DND-41 (cell line): ENCODE results near the gene MED31.

Source experiments
- ATAC-seq: fragments of 200-7000 bp; cut with Tn5 transposase; 3 replicates; pipeline ENCODE4 v1.9.1; 2021; ENCODE audit warnings: low read depth; ENCODE audit not compliant: insufficient read depth
- DNase-seq: peaks from one replicate; pipeline ENCODE4 v3.0.0-alpha.2; 2020
- H2AFZ ChIP-seq: 2 replicates; pipeline ENCODE4 v1.6.0; 2012; ENCODE audit warnings: low read depth, low read length
- H3K27ac ChIP-seq: 2 replicates; pipeline ENCODE4 v1.5.1; 2012; ENCODE audit warnings: low read length, inconsistent platforms
- H3K27me3 ChIP-seq: fragments of 200-600 bp; sonication (generic); 2 replicates; pipeline ENCODE4 v1.6.0; 2012; ENCODE audit warnings: low read length, mild to moderate bottlenecking, inconsistent platforms; ENCODE audit not compliant: insufficient read depth, poor library complexity
- H3K36me3 ChIP-seq: 2 replicates; pipeline ENCODE4 v1.5.1; 2012; ENCODE audit warnings: low read length, inconsistent platforms; ENCODE audit not compliant: insufficient read depth
- H3K4me1 ChIP-seq: 2 replicates; pipeline ENCODE4 v1.5.1; 2012; ENCODE audit warnings: mild to moderate bottlenecking, low read length; ENCODE audit not compliant: insufficient read depth
- H3K4me2 ChIP-seq: 2 replicates; pipeline ENCODE4 v1.6.0; 2012; ENCODE audit warnings: mild to moderate bottlenecking, moderate library complexity, low read length, inconsistent platforms; ENCODE audit not compliant: insufficient read depth
- H3K4me3 ChIP-seq, 2 experiments: fragments of 200-600 bp in 1 of 2; shearing (Covaris generic) in 1 of 2; 2 replicates each; pipeline ENCODE4 v1.5.1; 2012 to 2016; ENCODE audit warnings: inconsistent platforms in 2 of 2, low read length in 2 of 2, mild to moderate bottlenecking in 2 of 2, low read depth in 1 of 2, moderate library complexity in 1 of 2
- H3K79me2 ChIP-seq: 2 replicates; pipeline ENCODE4 v1.6.0; 2012; ENCODE audit warnings: low read length, inconsistent platforms; ENCODE audit not compliant: insufficient read depth
- H3K9ac ChIP-seq: 2 replicates; pipeline ENCODE4 v1.6.0; 2012; ENCODE audit warnings: low read depth, mild to moderate bottlenecking, inconsistent platforms, low read length, moderate library complexity
- H3K9me3 ChIP-seq: 2 replicates; pipeline ENCODE4 v1.5.1; 2012; ENCODE audit warnings: low read length, moderate library complexity, mild to moderate bottlenecking, inconsistent platforms; ENCODE audit not compliant: insufficient read depth, severe bottlenecking
- H4K20me1 ChIP-seq: 2 replicates; pipeline ENCODE4 v1.6.0; 2012; ENCODE audit warnings: low read length; ENCODE audit not compliant: insufficient read depth
- EZH2 ChIP-seq: IDR thresholded peaks from 3 replicates; pipeline ENCODE4 v1.6.1; 2012; ENCODE audit warnings: borderline replicate concordance, low read depth, mild to moderate bottlenecking, moderate library complexity, low read length, inconsistent platforms; ENCODE audit not compliant: severe bottlenecking
- TF ChIP-seq, protein P1 (sequence below): IDR thresholded peaks from 2 replicates; pipeline ENCODE4 v1.5.1; 2012; ENCODE audit warnings: borderline replicate concordance, low read length, moderate library complexity, mild to moderate bottlenecking; ENCODE audit not compliant: poor library complexity, severe bottlenecking; ENCODE audit errors: extremely low read depth

Gene MED31

DNA sequence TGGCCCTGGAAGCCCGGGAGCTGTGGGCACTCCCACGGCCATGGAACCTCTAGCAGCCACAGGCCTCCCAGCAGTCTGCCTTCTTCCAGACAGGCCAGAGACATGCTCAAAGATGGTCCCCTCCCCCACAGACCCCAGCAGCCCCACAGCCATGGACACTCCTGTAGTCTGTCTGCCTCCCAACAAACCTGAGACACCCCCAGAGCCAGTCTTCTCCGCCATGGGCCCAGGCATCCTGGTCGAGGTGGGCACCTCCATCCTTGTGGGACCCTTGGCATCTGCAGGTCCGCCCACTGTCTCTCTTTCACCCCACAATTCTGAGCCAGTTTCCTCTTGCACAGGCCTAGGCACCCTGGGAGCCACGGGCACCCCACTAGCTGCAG is 14.0 kb downstream of the MED31 start:
- H2AFZ ChIP-seq = no peak overlapping the region
- peaks cover 27% of the 10 kb centered on the region for H3K4me1 ChIP-seq
- ATAC-seq (no peak), DNase-seq (no peak)
- no peak overlapping the region for H3K9ac ChIP-seq
- H3K27ac ChIP-seq = no peak overlapping the region
- H3K79me2 ChIP-seq = peaks cover 37% of the 10 kb centered on the region
- TF ChIP-seq, protein P1, sequence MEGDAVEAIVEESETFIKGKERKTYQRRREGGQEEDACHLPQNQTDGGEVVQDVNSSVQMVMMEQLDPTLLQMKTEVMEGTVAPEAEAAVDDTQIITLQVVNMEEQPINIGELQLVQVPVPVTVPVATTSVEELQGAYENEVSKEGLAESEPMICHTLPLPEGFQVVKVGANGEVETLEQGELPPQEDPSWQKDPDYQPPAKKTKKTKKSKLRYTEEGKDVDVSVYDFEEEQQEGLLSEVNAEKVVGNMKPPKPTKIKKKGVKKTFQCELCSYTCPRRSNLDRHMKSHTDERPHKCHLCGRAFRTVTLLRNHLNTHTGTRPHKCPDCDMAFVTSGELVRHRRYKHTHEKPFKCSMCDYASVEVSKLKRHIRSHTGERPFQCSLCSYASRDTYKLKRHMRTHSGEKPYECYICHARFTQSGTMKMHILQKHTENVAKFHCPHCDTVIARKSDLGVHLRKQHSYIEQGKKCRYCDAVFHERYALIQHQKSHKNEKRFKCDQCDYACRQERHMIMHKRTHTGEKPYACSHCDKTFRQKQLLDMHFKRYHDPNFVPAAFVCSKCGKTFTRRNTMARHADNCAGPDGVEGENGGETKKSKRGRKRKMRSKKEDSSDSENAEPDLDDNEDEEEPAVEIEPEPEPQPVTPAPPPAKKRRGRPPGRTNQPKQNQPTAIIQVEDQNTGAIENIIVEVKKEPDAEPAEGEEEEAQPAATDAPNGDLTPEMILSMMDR = no peak
- TF ChIP-seq EZH2 = no peak
- peaks cover 22% of the 10 kb centered on the region for H3K36me3 ChIP-seq
- no peak overlapping the region for H3K4me2 ChIP-seq
- peaks cover 12% of the 10 kb centered on the region; the same call in 1 of the 2 replicates for H4K20me1 ChIP-seq
- no peaks in the 10 kb centered on the region for H3K27me3 ChIP-seq
- no peaks in the 10 kb centered on the region for H3K9me3 ChIP-seq
- H3K4me3 ChIP-seq = no peak overlapping the region

DNA sequence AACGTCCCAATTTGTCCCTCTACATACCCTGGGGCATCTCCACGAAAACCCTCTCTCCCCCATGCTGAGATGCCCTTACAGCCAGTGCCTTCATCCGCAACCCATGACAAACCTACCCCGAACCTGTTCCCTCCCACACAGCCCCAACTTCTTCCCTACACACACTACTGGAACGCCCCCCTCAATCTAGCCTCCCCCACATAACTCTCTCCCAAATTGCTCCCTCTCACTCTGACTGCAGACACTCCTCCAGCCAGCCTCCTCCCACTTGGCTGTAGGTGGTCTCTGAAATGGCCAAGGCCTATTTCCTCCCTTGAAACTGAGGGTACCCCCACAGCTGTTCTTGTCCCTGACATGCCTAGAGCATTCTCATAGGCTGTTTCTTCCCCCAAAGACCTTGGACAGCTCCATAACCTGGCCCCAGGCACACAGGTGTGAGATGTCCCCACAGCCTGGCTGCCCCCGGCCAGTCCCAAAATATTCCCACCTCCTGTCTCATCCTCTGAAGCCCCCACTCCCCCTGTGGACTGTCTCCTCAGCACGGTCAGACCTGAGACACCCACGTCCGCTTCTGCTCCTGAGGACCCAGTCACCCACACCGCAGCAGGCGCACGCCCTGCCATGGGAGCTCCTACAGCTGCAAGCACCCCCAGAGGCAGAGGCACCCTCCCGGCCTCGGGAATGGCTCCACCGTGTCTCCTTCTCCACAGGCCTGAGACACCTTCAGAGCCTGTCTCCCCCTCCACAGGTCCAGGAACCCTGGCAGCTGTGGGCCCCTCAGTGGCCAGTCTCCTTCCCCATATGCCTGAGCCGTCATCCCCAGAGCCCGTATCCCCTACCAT is 14.6 kb downstream of the MED31 start:
- TF ChIP-seq, protein P1 = no peak
- H3K9me3 ChIP-seq = no peaks in the 10 kb centered on the region
- ATAC-seq (no peak), DNase-seq (no peak)
- H3K79me2 ChIP-seq = peaks cover 31% of the 10 kb centered on the region
- no peak overlapping the region for H3K4me2 ChIP-seq
- no peak overlapping the region for H3K9ac ChIP-seq
- H2AFZ ChIP-seq = no peak overlapping the region
- no peak overlapping the region for H3K27ac ChIP-seq
- no peak overlapping the region for H3K4me3 ChIP-seq
- H4K20me1 ChIP-seq = peaks cover 12% of the 10 kb centered on the region; the same call in 1 of the 2 replicates
- H3K36me3 ChIP-seq = peaks cover 26% of the 10 kb centered on the region
- H3K4me1 ChIP-seq = peaks cover 21% of the 10 kb centered on the region
- H3K27me3 ChIP-seq = no peaks in the 10 kb centered on the region

DNA sequence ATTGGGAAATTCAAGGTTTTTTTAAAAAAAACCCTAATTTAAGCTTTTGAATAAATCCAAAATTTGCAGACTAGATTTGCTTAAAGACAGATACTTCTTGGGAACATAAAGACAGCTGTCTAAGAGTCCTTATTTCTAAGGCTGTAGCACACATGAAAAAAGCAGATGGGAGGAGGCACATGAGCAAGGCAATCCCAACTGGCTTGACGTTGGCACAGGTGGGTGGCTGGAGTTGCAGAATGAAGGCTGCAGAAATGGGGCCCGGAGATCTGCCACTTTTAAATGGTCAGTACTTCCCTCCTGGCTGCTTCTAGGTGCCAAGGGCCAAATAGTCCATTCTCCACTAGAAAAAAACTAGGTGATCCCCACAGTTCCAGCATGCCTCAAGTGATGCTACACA is 15.3 kb downstream of the MED31 start:
- Histone ChIP-seq H3K36me3 (peaks cover 31% of the 10 kb centered on the region), H3K4me2 (no peak overlapping the region), H3K79me2 (peaks cover 23% of the 10 kb centered on the region), H3K4me3 (no peak overlapping the region), H3K9me3 (no peaks in the 10 kb centered on the region), H3K9ac (no peak overlapping the region), H3K4me1 (peaks cover 16% of the 10 kb centered on the region), H3K27ac (no peak overlapping the region), H3K27me3 (no peaks in the 10 kb centered on the region), H2AFZ (no peak overlapping the region), H4K20me1 (peaks cover 12% of the 10 kb centered on the region; the same call in 1 of the 2 replicates)
- ATAC-seq = no peak
- DNase-seq = no peak
- TF ChIP-seq, protein P1 = no peak
- TF ChIP-seq EZH2 = no peak
